ENCODE results near the gene SCN8A.
"Not testable (repeated sequence)": the region's sequence is repeated elsewhere in the genome, so short reads cannot be mapped to it uniquely, and the experiment has no call there.

Gene SCN8A

GRCh38 chr12:51591016-51591901, at the start of gene SCN8A:
Gene SCN8A, plus strand, starts transcription at chr12:51591233. Its CDS starts 71,585 bp downstream, at chr12:51662818.
- peak; percentile 30 to 40 for DNase-seq (ENCODE audit: low read depth in 1 of 2, low spot score in 1 of 2)
- in situ Hi-C loops (cut with HindIII; ENCODE audit: low pct_unique_long_range_greater_than_20kb, low sequenced_read_pairs): no loop called here
- no peak for TF ChIP-seq JUND (IDR thresholded peaks at IDR 0.05; ENCODE audit: low read depth)

- no peak for TF ChIP-seq JUND (IDR thresholded peaks at IDR 0.05; ENCODE audit: low read depth)
- in situ Hi-C loops (cut with HindIII; ENCODE audit: low pct_unique_long_range_greater_than_20kb, low sequenced_read_pairs): no loop called here
- no peak for DNase-seq (ENCODE audit: low read depth in 1 of 2, low spot score in 1 of 2)
These were observed 44.9 kb upstream of the SCN8A start for GRCh38 chr12:51546097-51546496.

- in situ Hi-C loops (cut with HindIII; ENCODE audit: low pct_unique_long_range_greater_than_20kb, low sequenced_read_pairs): no loop called here
- no peak for TF ChIP-seq JUND (IDR thresholded peaks at IDR 0.05; ENCODE audit: low read depth)
- DNase-seq (ENCODE audit: low read depth in 1 of 2, low spot score in 1 of 2): no peak
These were observed 43.4 kb upstream of the SCN8A start for GRCh38 chr12:51547606-51548005.

- in situ Hi-C loops (cut with HindIII; ENCODE audit: low pct_unique_long_range_greater_than_20kb, low sequenced_read_pairs): no loop called here
- TF ChIP-seq JUND (IDR thresholded peaks at IDR 0.05; ENCODE audit: low read depth): no peak
- DNase-seq (ENCODE audit: low read depth in 1 of 2, low spot score in 1 of 2): no peak
These were observed 42.8 kb upstream of the SCN8A start for GRCh38 chr12:51548241-51548640.

- DNase-seq (ENCODE audit: low read depth in 1 of 2, low spot score in 1 of 2): no peak
These were observed 41.4 kb upstream of the SCN8A start for GRCh38 chr12:51549637-51550036.

GRCh38 chr12:51568271-51569032, 22.6 kb upstream of the SCN8A start:
- DNase-seq (ENCODE audit: low read depth in 1 of 2, low spot score in 1 of 2); in situ Hi-C loops (cut with HindIII; ENCODE audit: low pct_unique_long_range_greater_than_20kb, low sequenced_read_pairs): not testable (repeated sequence)

More at GRCh38 chr12:51549637-51550036, 41.4 kb upstream of the SCN8A start:
- in situ Hi-C loops (cut with HindIII; ENCODE audit: low pct_unique_long_range_greater_than_20kb, low sequenced_read_pairs): no loop called here
- TF ChIP-seq JUND (IDR thresholded peaks at IDR 0.05; ENCODE audit: low read depth): no peak

- in situ Hi-C loops (cut with HindIII; ENCODE audit: low pct_unique_long_range_greater_than_20kb, low sequenced_read_pairs): no loop called here
- peak in 1 of 2 experiments; percentile 18 for DNase-seq (ENCODE audit: low read depth in 1 of 2, low spot score in 1 of 2)
- TF ChIP-seq JUND (IDR thresholded peaks at IDR 0.05; ENCODE audit: low read depth): no peak
These were observed 11.6 kb upstream of the SCN8A start for GRCh38 chr12:51579321-51579850.

- DNase-seq (ENCODE audit: low read depth in 1 of 2, low spot score in 1 of 2): no peak
- in situ Hi-C loops (cut with HindIII; ENCODE audit: low pct_unique_long_range_greater_than_20kb, low sequenced_read_pairs): no loop called here
- no peak for TF ChIP-seq JUND (IDR thresholded peaks at IDR 0.05; ENCODE audit: low read depth)
These were observed 2.0 kb upstream of the SCN8A start for GRCh38 chr12:51589060-51589459.

GRCh38 chr12:51589557-51590176, 1.4 kb upstream of the SCN8A start:
- no peak for DNase-seq (ENCODE audit: low read depth in 1 of 2, low spot score in 1 of 2)
- in situ Hi-C loops (cut with HindIII; ENCODE audit: low pct_unique_long_range_greater_than_20kb, low sequenced_read_pairs): no loop called here
- TF ChIP-seq JUND (IDR thresholded peaks at IDR 0.05; ENCODE audit: low read depth): no peak

GRCh38 chr12:51590347-51591015, 552 bp upstream of the SCN8A start:
- in situ Hi-C loops (cut with HindIII; ENCODE audit: low pct_unique_long_range_greater_than_20kb, low sequenced_read_pairs): no loop called here
- no peak for TF ChIP-seq JUND (IDR thresholded peaks at IDR 0.05; ENCODE audit: low read depth)
- DNase-seq (ENCODE audit: low read depth in 1 of 2, low spot score in 1 of 2): peak; percentile 72 to 73

GRCh38 chr12:51592034-51592705, 1.1 kb downstream of the SCN8A start:
- DNase-seq (ENCODE audit: low read depth in 1 of 2, low spot score in 1 of 2): no peak
- in situ Hi-C loops (cut with HindIII; ENCODE audit: low pct_unique_long_range_greater_than_20kb, low sequenced_read_pairs): no loop called here
- TF ChIP-seq JUND (IDR thresholded peaks at IDR 0.05; ENCODE audit: low read depth): no peak

All from T47D (cell line).